Measurements from ENCODE around the gene NEK8. TPM values are rescaled to one million over a fixed set of nuclear protein-coding genes. Genes with fewer than 3 reads are reported as not detected.

The NEK8 gene
- total RNA-seq, 2 experiments from 2014 or later = 3.6 to 3.9 TPM

DNA sequence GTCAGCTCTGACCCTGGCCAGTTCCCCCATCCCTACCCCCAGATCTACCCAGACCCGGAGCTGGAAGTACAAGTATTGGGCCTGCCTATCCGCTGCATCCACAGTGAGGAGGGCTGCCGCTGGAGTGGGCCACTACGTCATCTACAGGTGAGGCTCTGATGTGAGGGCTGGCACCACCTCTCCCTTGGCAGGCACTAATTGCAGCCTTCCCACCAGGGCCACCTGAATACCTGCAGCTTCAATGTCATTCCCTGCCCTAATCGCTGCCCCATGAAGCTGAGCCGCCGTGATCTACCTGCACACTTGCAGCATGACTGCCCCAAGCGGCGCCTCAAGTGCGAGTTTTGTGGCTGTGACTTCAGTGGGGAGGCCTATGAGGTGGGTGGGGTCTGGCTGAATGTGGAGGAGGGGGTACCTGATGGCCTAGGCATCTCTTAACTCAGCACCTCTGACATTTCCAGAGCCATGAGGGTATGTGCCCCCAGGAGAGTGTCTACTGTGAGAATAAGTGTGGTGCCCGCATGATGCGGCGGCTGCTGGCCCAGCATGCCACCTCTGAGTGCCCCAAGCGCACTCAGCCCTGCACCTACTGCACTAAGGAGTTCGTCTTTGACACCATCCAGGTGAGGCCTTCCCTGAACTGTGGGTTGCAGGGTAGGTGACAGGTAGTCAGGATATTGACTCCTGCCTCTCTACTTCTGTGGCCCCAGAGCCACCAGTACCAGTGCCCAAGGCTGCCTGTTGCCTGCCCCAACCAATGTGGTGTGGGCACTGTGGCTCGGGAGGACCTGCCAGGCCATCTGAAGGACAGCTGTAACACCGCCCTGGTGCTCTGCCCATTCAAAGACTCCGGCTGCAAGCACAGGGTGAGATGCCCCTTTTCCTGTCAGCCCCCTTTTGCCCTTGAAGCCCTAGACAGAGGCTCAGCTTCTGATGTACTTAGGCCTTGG, 19.5 kb downstream of the NEK8 start:
- H3K27me3 Mint-ChIP-seq = no peaks in the 10 kb centered on the region
- ChIA-PET POLR2A (interaction anchor here (1.2 to 20.7 kb wide), 3 partner anchors 9 to 201 kb away, joined by 4 to 480 read pairs (median 8); partner anchors contain the start of genes NEK8, RPL23A and TLCD1), CTCF (interaction anchor here (3.7 to 17.1 kb wide), 4 partner anchors 15 to 62 kb away, joined by 22 to 609 read pairs (median 74); partner anchors contain the start of genes NEK8 and TLCD1)
- no peak for DNase-seq
- no peak overlapping the region for H3K4me3 Mint-ChIP-seq
- ATAC-seq = no peak
- intact Hi-C loops (cut with micrococcal nuclease) = no loop called here
- no peaks in the 10 kb centered on the region for H3K9me3 Mint-ChIP-seq
- peak overlapping the region; percentile 50 for H3K27ac Mint-ChIP-seq
- H3K36me3 Mint-ChIP-seq (ENCODE audit: low read depth) = peaks cover 53% of the 10 kb centered on the region
- peaks cover 46% of the 10 kb centered on the region for H3K4me1 Mint-ChIP-seq (ENCODE audit: low read depth)
- TF ChIP-seq, protein P1, sequence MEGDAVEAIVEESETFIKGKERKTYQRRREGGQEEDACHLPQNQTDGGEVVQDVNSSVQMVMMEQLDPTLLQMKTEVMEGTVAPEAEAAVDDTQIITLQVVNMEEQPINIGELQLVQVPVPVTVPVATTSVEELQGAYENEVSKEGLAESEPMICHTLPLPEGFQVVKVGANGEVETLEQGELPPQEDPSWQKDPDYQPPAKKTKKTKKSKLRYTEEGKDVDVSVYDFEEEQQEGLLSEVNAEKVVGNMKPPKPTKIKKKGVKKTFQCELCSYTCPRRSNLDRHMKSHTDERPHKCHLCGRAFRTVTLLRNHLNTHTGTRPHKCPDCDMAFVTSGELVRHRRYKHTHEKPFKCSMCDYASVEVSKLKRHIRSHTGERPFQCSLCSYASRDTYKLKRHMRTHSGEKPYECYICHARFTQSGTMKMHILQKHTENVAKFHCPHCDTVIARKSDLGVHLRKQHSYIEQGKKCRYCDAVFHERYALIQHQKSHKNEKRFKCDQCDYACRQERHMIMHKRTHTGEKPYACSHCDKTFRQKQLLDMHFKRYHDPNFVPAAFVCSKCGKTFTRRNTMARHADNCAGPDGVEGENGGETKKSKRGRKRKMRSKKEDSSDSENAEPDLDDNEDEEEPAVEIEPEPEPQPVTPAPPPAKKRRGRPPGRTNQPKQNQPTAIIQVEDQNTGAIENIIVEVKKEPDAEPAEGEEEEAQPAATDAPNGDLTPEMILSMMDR (IDR thresholded peaks at IDR 0.05) = no peak

DNA sequence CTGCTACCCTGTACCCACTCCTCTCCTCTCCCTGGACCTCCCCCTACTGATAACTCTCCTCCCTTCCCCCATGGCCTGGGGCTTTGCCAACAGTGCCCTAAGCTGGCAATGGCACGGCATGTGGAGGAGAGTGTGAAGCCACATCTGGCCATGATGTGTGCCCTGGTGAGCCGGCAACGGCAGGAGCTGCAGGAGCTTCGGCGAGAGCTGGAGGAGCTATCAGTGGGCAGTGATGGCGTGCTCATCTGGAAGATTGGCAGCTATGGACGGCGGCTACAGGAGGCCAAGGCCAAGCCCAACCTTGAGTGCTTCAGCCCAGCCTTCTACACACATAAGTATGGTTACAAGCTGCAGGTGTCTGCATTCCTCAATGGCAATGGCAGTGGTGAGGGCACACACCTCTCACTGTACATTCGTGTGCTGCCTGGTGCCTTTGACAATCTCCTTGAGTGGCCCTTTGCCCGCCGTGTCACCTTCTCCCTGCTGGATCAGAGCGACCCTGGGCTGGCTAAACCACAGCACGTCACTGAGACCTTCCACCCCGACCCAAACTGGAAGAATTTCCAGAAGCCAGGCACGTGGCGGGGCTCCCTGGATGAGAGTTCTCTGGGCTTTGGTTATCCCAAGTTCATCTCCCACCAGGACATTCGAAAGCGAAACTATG, 20.4 kb downstream of the NEK8 start:
- TF ChIP-seq, protein P1 (IDR thresholded peaks at IDR 0.05) = no peak
- POLR2A ChIA-PET = interaction anchor here (1.1 to 20.7 kb wide), 6 partner anchors 10 to 201 kb away, joined by 3 to 480 read pairs (median 6); partner anchors contain the start of genes NEK8, PROCA1, RPL23A and TLCD1
- intact Hi-C loops (cut with micrococcal nuclease) = no loop called here
- Mint-ChIP-seq H3K36me3 (ENCODE audit: low read depth) (peaks cover 53% of the 10 kb centered on the region), H3K27ac (peak overlapping the region; percentile 50), H3K4me3 (peak overlapping the region; percentile 1), H3K9me3 (no peaks in the 10 kb centered on the region), H3K4me1 (ENCODE audit: low read depth) (peaks cover 46% of the 10 kb centered on the region), H3K27me3 (no peaks in the 10 kb centered on the region)
- DNase-seq (no peak), ATAC-seq (no peak)
- CTCF ChIA-PET = interaction anchor here (0.8 to 17.1 kb wide), 13 partner anchors 9 to 149 kb away, joined by 3 to 609 read pairs (median 4); partner anchors contain the start of genes NEK8, PROCA1 and TLCD1

DNA sequence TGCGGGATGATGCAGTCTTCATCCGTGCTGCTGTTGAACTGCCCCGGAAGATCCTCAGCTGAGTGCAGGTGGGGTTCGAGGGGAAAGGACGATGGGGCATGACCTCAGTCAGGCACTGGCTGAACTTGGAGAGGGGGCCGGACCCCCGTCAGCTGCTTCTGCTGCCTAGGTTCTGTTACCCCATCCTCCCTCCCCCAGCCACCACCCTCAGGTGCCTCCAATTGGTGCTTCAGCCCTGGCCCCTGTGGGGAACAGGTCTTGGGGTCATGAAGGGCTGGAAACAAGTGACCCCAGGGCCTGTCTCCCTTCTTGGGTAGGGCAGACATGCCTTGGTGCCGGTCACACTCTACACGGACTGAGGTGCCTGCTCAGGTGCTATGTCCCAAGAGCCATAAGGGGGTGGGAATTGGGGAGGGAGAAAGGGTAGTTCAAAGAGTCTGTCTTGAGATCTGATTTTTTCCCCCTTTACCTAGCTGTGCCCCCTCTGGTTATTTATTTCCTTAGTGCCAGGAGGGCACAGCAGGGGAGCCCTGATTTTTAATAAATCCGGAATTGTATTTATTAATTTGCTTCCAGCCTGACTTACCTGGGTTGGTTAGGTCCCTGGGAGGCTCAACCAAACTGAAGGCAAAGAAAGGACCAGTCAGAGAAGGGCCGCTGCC, 21.1 kb downstream of the NEK8 start:
- Mint-ChIP-seq H3K4me1 (ENCODE audit: low read depth) (peaks cover 46% of the 10 kb centered on the region), H3K27ac (peak overlapping the region; percentile 38), H3K36me3 (ENCODE audit: low read depth) (peaks cover 52% of the 10 kb centered on the region), H3K9me3 (no peaks in the 10 kb centered on the region), H3K27me3 (no peaks in the 10 kb centered on the region), H3K4me3 (no peak overlapping the region)
- CTCF ChIA-PET = interaction anchor here (0.6 to 17.1 kb wide), 30 partner anchors 10 to 202 kb away, joined by 3 to 609 read pairs (median 4); partner anchors contain the start of genes FAM222B, NEK8, PHF12 and PROCA1
- DNase-seq (no peak), ATAC-seq (no peak)
- POLR2A ChIA-PET = interaction anchor here (1.0 to 20.7 kb wide), 7 partner anchors 11 to 143 kb away, joined by 3 to 480 read pairs (median 4); partner anchors contain the start of genes NEK8, PROCA1, RPL23A and TLCD1
- TF ChIP-seq, protein P1 (IDR thresholded peaks at IDR 0.05) = no peak
- intact Hi-C loops (cut with micrococcal nuclease) = loop anchor here (1.0 kb wide), 1 partner anchor 22 kb away; no protein-coding TSS in a partner anchor

DNA sequence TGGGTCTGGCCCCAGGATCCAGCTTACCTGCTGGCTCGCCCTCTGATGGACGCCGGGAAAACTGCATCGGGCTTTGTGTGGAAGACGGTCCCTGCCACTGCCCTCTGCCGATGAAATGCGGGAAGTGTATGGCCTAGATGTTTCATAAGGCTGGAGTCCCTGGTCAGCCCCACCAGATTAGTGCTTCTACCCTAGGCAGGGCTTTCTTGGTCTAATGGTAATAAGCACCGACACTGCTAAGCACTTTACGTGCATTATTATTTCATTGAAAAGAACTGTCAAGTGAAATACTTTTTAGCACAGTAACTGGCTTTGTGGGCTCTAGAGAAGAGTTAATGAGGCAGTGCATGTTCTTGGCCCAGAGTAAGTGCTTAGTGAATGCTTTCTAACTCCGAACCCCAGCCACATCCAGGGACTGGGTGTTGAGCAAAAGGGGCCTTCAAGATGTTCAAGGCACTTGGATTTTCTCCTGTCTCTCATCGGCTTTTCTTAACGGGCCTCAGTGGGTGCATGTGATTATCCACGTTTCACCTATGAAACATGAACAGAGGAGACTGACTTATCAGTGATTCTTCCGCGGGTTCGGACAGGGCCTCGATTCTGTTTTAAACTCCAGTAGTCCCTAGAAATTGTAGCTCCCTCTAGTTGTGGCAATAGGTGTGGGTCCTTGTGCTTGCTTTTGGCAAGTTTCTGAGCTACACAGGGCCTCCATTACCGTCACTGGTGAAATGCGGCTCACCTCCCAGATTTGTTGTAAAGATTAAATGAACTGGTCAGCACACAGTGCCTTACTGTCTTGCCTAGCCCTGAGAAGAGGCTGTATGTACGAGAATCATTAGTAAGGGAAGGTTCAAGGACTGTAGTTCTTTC, 21.8 kb downstream of the NEK8 start:
- TF ChIP-seq, protein P1 (IDR thresholded peaks at IDR 0.05) = peak; percentile 100
- ChIA-PET POLR2A (interaction anchor here (0.7 to 20.7 kb wide), 9 partner anchors 12 to 724 kb away, joined by 3 to 480 read pairs (median 3); partner anchors contain the start of genes NEK8, PROCA1, RPL23A and TLCD1), CTCF (interaction anchor here (0.6 to 17.1 kb wide), 34 partner anchors 11 to 201 kb away, joined by 3 to 609 read pairs (median 4); partner anchors contain the start of genes BLTP2, FAM222B, NEK8 and PHF12)
- DNase-seq (peak; percentile 98), ATAC-seq (peak; percentile 93)
- H3K9me3 Mint-ChIP-seq = no peaks in the 10 kb centered on the region
- H3K4me3 Mint-ChIP-seq = no peak overlapping the region
- peaks cover 46% of the 10 kb centered on the region for H3K36me3 Mint-ChIP-seq (ENCODE audit: low read depth)
- H3K27me3 Mint-ChIP-seq = no peaks in the 10 kb centered on the region
- peaks cover 46% of the 10 kb centered on the region for H3K4me1 Mint-ChIP-seq (ENCODE audit: low read depth)
- H3K27ac Mint-ChIP-seq = peak overlapping the region; percentile 38
- intact Hi-C loops (cut with micrococcal nuclease) = loop anchor here (1.0 kb wide), 1 partner anchor 23 kb away; no protein-coding TSS in a partner anchor
